ENCODE measurements around the gene ATP7A.

- no peak for TF ChIP-seq CTCF (IDR thresholded peaks at IDR 0.05 in 4 of 5, conservative IDR thresholded peaks at IDR 0.05 in 1 of 5)
- TF ChIP-seq POLR2A (IDR thresholded peaks at IDR 0.05): no peak
These were observed 12.3 kb downstream of the ATP7A start for GRCh38 chrX:77922787-77923186.
